HG02884 (cell line): Measurements from ENCODE around the gene FEM1C.

Experiments
- ATAC-seq: cut with Tn5 transposase; IDR thresholded peaks from one replicate; pipeline ENCODE4 v1.9.1; 2021; ENCODE audit warnings: mild to moderate bottlenecking, moderate library complexity; ENCODE audit not compliant: unreplicated experiment

The FEM1C gene

DNA sequence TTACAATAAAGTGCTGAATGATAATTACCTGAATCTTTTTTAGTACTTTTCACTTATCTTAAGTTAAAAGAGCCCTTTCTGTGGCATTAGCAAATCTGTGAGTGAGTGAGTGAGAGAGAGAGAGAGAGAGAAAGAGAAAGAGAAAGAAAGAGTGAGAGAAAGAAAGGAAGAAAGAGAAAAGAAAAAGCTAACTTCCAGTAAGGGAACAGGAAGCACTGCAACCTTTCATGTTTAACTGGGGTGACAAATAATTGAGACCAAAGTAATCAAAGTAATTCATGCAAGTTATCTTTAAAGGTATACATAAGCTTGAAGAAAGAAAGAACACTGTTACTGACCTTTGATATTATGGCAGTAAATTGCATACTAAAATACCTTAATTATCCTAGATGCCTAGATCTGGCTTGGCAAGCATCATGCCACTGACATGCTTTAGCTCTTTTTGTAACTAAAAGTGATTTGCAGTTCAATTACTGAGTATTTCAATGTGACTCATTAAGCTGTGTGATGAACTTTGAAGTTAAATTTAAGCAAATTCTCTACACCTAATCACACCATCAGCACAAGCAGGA is 21.7 kb downstream of the FEM1C start:
- ATAC-seq = no peak

DNA sequence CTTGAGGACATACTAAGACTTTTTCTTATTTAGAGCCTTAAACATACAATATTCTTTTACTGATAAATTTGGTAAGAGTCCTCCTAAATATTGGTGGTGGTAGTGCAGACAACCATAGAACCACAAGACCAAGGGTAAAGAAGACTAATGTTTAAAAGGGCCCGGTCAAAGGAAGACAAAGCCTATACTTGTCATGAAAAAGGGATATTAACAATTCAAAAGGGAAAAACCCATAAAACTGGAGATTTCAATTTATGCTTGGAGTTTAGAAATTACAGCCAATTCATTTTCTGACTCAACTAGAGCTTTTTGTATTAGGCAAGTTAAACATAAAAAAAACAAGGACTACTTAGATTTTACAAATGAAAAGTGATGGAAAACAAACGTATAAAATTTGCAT is 24.4 kb downstream of the FEM1C start:
- ATAC-seq = no peak

DNA sequence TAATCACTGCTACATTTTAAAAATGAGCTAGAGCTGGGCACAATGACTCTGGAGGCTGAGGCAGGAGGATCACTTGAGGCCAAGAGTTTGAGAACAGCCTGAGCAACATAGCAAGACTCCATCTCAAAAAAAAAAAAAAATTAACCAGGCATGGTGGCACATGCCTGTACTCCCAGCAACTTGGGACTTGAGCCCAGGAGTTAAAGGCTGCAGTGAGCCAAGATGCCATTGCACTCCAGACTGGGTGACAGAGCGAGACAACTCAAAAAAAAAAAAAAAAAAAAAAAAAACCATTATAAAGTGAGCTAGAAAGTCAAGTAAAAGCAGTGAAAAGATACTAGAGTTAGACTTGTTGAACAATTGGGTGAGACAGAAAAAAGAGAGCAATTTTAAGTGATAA is 28.2 kb downstream of the FEM1C start:
- ATAC-seq = no peak

DNA sequence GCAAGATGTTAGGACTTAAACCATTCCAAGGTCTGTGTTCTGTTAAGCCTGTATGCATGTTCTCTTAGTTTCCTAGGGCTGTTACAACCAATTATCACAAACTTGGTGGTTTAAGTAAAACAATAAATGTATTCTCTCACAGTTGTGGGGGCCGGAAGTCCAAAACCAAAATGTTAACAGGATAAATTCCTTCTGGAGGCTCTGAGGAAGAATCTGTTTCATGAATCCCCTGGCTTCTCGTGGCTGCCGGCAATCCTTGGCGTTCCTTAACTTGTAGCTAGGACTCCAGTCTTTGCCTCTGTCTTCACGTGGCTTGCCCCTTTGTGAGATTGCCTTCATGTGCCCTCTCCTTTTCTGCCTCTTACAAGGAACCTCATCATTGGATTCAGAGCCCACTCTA is 30.4 kb downstream of the FEM1C start:
- ATAC-seq = no peak

DNA sequence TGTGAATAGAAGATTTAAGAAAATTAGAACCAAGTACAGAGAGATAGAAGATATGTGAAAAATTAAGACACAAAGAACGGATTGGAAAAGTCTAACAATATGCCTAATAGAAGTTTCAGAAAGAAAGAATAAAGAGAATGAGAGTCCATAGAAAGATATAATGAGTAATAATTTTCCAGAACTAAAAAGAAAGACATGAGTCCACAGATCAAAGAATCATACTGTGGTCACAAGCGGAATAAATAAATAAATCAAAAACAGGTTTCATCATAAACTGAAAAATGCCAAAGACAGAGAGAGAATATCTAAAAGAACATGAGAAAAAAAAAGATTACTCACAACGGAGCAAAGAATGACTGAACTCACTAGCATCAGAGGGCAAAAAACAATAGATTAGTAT is 32.9 kb downstream of the FEM1C start:
- ATAC-seq = no peak

DNA sequence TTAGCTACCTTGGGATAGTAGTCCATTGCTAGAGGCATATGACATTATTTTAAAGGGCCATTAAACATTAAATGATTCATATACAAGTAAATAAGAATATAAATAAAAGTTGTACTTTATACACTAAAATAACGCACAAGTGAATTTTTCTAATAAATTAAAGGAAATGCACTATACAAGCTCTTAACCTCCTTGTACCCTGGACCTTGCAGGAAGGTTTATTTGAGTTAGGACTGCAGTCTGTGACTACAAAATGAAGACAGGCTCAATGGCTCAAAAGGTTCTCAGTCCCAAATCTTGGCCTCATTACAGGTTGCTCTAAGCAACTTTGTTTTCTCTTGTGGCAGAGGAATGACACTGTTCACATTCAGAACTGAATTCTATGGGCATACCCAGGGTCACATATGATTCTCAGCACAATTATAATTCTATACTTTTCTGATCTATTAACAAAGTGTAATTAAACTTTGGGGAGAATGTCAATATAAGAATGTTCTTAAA is 34.4 kb downstream of the FEM1C start:
- ATAC-seq = no peak

DNA sequence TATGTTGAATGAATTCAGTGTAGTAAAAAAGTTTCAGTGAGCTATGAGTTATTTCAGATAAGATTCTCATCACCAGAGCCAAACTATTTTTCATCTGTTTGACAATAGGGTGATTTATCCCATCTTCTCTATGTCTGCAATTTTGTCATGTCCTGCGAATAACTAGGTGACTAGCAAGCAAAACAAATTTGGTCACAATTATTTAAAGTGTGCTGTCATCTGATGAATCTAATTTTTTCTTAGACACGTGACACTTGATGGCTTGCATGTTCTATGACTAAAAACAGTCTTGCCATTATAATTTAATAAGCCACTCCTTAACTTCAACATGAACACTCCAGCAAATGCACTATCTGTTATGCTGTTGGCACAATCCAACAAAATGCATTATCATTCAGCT is 35.0 kb downstream of the FEM1C start:
- ATAC-seq = no peak

DNA sequence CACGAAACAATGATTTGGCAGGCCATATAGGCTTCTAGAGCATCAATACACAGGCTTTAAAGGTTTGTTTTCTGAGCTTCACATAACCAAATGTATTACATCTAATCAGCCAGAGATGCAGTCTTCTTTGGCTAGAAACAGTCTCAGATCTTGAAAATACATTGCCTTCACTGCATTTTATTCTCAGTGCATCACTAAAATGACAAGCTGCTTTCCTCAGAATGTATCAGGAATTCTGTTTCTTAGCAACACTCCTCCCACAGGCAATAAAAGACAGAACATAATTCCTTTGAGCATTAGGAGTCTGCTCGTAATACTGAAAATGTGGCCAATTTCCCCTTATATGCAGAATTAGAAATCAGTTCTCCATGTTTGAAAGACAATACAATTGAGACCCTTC is 36.9 kb downstream of the FEM1C start:
- no peak for ATAC-seq

DNA sequence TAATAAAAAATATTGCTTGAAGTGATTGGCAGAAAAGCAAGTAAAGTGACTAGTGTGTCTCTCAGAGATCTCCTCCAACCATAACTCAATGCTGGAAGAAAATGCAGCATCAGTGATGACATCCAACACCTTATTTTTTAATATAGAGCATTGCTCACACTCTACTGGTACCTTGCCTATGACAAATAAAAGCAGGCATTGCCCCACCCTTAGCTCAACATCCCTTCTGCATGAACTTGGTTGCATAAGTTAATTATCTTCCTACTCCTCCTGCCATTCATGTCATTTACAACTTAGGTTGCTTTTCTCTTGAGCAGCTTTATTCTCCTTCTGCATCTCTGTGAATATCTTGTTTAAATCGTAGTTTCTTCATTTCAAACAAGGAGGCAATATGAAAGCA is 41.2 kb downstream of the FEM1C start:
- ATAC-seq = no peak

DNA sequence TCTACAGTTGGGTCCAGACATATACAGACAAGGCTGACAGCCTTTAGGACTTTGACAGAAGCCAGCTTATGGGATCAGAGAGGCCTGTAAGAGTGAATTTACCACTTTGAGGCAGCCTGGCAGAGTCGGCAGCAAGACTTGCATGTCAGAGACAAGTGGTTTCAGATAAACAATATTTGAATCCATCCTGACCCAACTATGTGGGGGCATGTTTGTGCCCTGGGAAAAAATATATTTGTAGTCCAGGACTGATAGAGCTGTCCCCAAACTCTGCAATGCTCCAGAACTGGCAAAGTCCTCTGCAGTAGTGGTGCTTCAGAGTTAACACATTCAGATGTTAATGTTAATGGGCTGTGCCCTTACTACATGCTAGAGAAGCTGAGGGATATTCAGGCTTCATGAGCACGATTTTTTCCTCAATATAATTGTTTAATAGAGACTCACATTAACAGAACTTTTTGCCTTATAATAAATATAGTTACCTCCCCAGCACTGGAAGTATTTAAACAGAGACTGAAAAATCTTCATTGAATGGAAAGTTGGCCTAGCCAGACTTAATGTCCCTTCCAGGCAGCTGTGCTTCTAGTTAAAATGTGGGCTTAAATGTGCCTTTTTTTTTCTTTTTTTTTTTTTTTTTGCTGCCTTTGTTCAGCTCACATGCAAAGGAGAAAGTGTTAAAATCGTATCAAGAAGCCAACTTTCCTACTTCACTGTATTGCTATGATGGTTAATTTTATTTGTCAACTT is 42.9 kb downstream of the FEM1C start:
- ATAC-seq = no peak

DNA sequence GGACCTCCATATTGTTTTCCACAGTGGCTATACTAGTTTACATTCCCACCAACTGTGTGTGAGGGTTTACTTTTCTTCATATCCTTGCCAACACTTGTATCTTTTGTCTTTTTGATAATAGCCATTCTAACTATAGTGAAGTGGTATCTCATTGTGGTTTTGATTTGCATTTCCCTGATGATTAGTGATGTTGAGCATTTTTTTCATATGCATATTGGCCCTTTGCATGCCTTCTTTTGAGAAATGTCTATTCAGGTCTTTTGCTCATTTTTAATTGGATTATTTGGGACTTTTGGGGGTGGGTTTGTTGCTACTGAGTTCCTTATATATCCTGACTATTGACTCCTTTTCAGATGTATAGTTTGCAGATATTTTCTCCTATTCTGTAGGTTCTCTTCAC is 44.4 kb downstream of the FEM1C start:
- ATAC-seq = no peak

DNA sequence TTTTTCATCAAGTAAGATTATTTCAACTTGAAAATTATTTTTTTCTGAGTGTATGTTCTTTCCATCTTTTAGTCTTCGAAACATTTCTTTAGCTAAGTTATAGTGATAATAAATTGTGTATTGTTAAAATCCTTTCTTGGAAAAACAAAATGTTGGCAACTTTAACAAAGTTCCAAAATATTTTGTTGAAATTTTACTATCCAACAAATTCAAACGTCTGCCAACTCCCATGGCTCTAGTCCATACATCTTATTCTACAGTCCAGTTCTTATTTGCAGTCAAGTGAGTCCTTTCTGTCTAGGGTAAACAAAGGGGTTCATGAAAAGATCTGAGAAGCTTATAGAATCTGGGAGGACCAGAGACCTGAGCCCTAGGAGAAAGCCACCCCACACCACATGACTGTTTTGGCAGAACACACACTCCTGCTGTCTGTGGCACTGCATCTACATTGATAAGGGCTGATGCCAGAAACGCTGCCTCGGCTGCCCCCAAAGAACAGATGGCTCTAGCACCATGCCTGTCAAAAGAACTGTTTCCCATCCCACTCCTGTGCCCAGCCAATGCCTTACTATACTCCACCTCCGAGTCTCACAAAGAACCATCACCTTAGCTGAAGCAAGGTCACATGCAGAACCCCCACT is 47.5 kb downstream of the FEM1C start:
- ATAC-seq = no peak

DNA sequence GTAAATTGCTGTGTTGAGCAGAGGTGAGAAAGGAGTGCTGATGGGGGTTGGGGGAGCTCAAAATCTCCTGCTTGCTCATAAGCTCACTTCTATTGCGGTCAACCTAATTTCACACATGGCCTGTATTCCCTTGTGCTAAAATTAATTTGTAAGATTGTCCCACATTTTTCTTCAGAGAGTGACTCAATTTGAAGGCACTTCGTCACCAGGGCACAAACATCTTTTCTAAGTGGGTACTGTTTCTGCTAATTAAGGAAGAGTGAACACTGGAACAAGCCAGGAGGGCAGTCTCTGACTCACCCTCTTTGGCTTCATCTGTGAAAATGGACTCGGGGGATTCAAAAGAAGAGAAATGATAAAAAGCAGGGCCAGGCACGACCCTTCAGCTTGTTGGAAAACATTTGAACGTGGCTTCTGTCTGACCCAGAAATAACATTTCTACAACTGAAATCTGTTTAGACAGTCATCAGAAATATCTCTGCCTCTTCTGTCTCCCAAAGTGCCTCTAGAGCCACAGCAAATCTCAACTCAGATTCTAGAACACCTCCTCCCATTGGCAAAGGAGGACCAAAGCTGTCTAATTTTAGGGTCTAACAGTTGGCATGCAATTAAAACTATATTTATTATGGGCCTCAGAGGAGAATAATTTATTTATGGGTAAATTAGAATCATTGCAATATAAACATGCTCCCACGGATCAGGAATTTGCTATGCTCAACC is 49.8 kb downstream of the FEM1C start:
- peak; percentile 66 for ATAC-seq

DNA sequence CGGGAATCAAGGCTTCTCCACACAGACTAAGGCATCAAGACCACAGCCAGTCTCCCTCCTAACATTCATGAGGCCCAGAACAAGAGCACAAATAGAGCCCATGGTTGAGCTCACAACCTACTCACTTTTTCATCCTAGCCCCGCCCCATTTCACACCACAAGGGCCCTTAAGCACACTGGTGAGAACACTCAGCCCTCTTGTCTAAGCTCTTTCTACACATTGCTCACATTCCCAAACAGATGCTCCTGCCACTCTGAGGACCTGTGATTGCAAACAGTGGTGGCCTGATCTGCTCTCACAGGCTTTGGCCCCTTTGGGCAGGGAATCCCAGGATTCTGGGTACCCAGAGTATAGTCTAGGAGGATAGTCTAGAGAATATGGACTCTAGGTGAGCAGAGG is 54.0 kb downstream of the FEM1C start:
- ATAC-seq = no peak

DNA sequence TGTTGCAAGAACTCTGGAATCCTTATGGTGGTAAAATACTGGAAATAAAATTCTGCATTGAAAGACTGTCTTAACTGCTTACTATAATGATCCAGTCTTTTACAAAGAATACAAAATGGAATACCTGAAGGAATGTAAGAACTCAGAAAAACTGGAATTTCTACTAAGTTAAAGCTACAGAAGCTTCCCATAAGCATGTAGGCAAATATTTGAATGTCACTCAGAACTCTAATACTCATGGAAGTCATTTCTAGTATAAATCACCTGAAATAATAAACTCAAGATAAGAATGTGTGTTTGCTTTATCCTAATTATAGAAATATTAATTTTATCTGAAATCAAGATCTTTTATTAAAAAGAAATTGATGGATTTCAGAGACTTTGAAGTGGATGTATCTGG is 54.8 kb downstream of the FEM1C start:
- ATAC-seq = no peak

DNA sequence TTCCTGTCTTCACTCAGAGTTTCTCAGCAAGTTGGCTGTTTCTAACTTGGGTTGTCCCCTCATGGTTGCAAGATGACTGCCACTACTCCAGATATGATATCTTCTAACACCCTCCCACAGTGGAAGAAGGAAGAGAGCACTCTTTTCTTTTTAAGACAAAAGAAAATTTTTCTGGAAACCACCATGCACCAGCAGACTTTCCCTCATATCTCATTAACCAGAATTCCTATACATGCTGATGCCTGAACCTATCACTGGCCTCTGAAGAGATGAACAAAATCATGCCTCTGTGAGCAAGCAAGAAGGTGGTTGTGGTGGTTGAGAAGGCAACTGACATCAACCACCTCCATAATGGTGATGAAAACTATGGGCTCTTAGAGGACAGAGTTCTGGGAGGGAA is 56.8 kb downstream of the FEM1C start:
- ATAC-seq = peak; percentile 63

DNA sequence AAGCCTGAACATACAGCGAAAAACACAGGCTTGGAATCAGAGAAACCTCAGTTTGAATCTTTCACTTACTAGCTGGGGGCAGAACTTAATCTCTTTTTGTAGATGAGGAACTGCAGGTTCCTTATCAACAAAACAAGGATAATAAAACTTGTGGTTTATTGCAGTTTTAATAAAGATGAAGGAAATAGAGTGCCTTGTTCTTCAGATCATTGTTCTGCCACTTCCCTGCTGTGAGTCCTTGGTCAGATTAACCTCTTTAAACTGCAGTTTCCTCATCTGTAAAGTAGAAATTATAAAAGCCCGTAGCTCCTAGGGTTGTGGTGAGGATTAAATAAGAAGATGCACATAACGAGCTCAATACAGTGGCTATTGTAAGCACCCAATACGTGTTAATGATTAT is 57.4 kb downstream of the FEM1C start:
- ATAC-seq = no peak

DNA sequence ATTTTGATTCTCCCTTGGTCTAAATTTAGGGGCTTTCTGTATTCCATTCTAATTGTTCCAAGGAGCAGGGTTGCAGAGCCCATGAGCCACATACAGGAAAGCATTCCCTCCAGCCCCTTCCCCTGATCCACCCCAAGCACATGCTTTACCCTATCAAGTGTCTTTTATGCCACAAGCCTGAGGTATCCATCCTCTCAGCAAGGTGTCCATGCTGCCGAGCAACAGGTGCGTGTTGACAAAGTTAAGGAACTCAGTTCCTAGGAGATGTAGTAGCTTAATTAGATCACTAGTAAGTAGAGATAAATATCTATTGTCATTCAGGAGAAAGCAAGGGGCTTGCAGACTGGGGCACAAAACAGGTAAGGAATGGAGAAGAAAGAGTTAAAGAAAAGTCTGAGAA is 57.8 kb downstream of the FEM1C start:
- no peak for ATAC-seq

DNA sequence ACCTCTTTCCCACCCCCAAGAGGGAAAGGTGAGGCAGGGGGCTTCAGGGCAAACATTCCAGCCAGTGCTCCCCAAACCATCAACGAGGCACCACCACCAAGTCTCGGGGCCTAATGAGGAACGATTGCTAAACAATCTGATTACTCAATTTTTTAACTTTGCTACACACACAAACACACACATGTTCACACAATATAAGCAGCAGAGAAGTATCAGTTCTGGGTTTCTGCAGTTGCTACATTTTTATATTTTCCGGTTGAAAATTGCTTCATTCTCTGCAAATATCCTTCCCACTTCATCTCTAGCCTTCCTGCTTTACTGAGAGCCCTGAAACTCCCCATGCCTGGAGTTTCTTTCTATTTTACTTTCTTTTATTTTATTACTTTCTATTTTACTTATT is 60.2 kb downstream of the FEM1C start:
- ATAC-seq = no peak

DNA sequence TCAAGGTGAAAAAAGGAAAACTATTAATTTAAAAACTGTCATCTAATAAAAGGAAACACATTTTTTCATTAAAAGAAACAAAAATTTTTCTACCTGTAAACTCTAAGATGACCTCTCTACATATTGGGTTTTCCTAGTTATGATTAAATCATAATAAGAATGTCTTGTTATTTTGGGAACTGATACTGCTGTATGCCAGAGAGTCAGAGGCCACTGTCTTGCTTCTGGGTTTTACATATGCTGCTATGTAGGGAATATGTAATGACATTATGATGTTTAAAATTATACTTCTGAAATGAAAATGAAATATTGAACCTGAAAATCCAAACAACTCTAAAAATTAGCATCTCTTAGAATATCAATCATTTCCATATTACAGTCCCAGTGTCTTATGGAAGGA is 63.7 kb downstream of the FEM1C start:
- ATAC-seq = no peak

DNA sequence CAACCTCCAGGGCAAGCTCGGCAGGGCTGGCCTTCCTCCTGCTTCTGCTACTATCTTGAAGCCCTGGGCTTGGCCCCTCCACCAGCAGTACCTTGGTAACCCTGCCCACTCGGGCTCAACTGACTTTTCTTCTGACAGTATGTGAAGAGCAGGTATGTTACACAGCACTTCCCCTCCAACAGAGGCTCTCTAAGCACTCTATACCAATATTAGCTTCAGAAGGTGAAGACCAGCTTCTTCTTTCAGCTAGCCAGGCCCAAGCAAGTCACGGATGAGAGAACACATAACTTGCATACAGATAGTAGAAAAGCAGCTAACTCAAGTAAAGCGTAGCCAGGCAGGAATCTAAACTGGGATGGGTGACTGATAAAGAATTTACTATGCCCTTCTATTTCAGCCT is 64.3 kb downstream of the FEM1C start:
- ATAC-seq = no peak
